Measurements from ENCODE around the gene RPP25. TPM values are rescaled to one million over a fixed set of nuclear protein-coding genes. Genes with fewer than 3 reads are reported as not detected.

Gene RPP25
- total RNA-seq, 2 experiments from 2014 or later = 7.0 to 7.2 TPM

DNA sequence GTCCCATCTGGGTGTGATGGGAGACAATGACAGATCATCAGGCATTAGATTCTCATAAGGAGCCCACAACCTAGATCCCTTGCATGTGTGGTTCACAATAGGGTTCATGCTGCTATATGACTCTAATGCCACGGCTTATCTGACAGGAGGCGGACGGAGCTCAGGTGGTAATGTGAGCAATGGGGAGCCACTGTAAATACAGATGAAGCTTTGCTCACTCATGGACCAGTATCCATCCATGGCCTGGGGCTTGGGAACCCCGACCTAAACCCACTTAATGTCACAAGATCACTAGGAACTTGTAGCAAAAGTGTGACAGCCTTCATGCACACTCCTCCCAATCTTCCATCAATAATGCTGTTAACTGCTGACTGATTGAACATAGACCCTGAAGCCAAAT, 47.9 kb downstream of the RPP25 start:
- no peak overlapping the region for H3K4me3 Mint-ChIP-seq
- DNase-seq = no peak
- H3K27ac Mint-ChIP-seq = no peak overlapping the region
- H3K27me3 Mint-ChIP-seq = no peaks in the 10 kb centered on the region
- CTCF ChIA-PET = interaction anchor here (1.0 to 4.1 kb wide), 3 partner anchors 8 to 127 kb away, joined by 3 to 40 read pairs (median 7); partner anchors contain the start of gene CSK
- ATAC-seq = no peak
- peaks cover 31% of the 10 kb centered on the region for H3K36me3 Mint-ChIP-seq (ENCODE audit: low read depth)
- intact Hi-C loops (cut with micrococcal nuclease) = no loop called here
- TF ChIP-seq, protein P1, sequence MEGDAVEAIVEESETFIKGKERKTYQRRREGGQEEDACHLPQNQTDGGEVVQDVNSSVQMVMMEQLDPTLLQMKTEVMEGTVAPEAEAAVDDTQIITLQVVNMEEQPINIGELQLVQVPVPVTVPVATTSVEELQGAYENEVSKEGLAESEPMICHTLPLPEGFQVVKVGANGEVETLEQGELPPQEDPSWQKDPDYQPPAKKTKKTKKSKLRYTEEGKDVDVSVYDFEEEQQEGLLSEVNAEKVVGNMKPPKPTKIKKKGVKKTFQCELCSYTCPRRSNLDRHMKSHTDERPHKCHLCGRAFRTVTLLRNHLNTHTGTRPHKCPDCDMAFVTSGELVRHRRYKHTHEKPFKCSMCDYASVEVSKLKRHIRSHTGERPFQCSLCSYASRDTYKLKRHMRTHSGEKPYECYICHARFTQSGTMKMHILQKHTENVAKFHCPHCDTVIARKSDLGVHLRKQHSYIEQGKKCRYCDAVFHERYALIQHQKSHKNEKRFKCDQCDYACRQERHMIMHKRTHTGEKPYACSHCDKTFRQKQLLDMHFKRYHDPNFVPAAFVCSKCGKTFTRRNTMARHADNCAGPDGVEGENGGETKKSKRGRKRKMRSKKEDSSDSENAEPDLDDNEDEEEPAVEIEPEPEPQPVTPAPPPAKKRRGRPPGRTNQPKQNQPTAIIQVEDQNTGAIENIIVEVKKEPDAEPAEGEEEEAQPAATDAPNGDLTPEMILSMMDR (IDR thresholded peaks at IDR 0.05) = no peak
- POLR2A ChIA-PET = interaction anchor here (0.9 kb wide), 1 partner anchor 13 kb away, joined by 3 read pairs; no protein-coding TSS in a partner anchor
- no peaks in the 10 kb centered on the region for H3K9me3 Mint-ChIP-seq
- H3K4me1 Mint-ChIP-seq (ENCODE audit: low read depth) = peaks cover 19% of the 10 kb centered on the region

DNA sequence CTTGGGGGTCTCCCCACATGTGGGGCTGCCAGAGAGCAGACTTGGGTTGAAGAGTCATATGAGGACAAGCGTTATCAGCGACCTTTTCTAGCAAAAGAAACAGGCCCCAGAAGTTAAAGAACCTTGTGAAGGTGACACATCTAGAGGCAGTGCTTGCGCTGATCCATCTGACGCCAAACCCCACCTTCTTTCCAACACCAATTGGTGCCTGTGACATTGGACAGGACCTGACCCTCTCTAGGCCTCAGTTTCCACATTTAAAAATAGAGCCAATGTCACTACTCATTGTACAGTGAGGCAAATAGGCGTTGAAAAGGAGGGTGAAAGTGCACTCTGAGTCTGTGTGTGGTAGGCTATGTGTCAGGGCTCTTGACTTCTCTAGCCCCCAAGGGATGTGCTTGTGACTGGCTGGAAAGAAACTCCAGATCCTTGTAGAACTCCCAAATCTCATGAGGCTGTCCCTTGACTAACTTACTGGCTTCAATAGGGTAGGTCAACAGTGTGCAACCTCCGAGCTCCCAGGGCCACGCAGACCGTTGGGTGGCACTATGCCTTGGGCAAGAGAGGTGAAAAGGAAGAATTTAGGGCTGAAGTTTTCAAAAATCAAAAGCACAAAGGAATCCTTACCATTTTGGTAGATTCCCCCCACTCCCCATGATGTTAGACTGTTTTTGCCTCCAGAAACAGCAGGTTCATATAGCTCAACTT, 49.3 kb downstream of the RPP25 start:
- ChIA-PET CTCF (interaction anchor here (0.7 to 2.5 kb wide), 10 partner anchors 11 to 418 kb away, joined by 3 to 18 read pairs (median 4); partner anchors contain the start of gene CSK), POLR2A (interaction anchor here (1.3 to 2.6 kb wide), 2 partner anchors 11 to 63 kb away, joined by 7 to 20 read pairs; no protein-coding TSS in a partner anchor)
- ATAC-seq (peak; percentile 6), DNase-seq (no peak)
- peaks cover 19% of the 10 kb centered on the region for H3K4me1 Mint-ChIP-seq (ENCODE audit: low read depth)
- TF ChIP-seq, protein P1 (IDR thresholded peaks at IDR 0.05) = no peak
- no peaks in the 10 kb centered on the region for H3K27me3 Mint-ChIP-seq
- H3K9me3 Mint-ChIP-seq = no peaks in the 10 kb centered on the region
- H3K4me3 Mint-ChIP-seq = peak overlapping the region; percentile 88
- H3K27ac Mint-ChIP-seq = peak overlapping the region; percentile 89
- intact Hi-C loops (cut with micrococcal nuclease) = no loop called here
- peaks cover 24% of the 10 kb centered on the region for H3K36me3 Mint-ChIP-seq (ENCODE audit: low read depth)

DNA sequence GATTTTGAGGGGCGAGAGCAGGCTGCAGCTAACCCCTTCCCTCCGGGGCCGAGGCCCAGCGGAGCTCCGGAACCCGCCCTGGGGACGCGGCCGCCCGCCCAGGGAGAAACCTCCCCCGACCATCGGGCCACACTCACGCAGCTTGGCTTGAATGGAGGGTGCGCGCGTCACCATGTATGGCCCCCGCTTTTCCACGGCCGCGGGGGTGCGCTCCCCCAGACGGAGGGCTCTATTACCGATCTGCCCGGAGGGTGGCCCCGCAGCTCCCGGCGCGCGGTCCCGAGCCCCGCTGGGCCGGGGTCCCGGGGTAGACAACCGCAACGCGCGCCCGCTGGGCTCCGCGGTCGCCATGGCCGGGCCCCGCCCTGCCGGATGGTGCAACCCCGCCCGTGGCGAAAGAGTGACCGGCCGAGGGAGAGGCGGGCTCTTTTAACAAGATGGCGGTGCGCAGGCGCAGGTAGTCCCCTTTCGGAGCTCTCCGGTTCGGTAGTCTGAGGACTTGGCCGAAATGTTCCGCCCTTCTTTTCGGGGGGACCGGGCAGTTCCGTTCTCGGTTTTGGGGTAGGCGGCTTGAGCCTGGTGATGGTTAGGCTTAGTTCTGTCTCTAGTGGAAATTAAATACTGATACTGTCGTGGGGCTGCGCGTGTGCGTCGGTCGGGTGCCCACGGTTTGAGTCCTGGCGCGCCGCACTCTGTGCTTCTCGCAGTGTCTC, 50.0 kb downstream of the RPP25 start, which contains the start of gene FAM219B:
Gene FAM219B, minus strand, starts transcription at position 402 of the 713 bp plus-strand sequence. Its CDS starts 51 bp downstream, at position 351.
- POLR2A ChIA-PET = interaction anchor here (0.7 to 2.6 kb wide), 8 partner anchors 8 to 103 kb away, joined by 3 to 20 read pairs (median 4); partner anchors contain the start of gene MPI
- ATAC-seq (peak; percentile 89), DNase-seq (peak; percentile 88)
- TF ChIP-seq, protein P1 (IDR thresholded peaks at IDR 0.05) = no peak
- Mint-ChIP-seq H3K4me3 (peak within 1 kb of the TSS; percentile 88), H3K27ac (peak within 1 kb of the TSS; percentile 89), H3K9me3 (no peaks in the 10 kb centered on the region), H3K4me1 (ENCODE audit: low read depth) (peaks cover 26% of the 10 kb centered on the region), H3K36me3 (ENCODE audit: low read depth) (peaks cover 22% of the 10 kb centered on the region), H3K27me3 (no peaks in the 10 kb centered on the region)
- CTCF ChIA-PET = interaction anchor here (0.7 to 2.5 kb wide), 20 partner anchors 10 to 417 kb away, joined by 3 to 18 read pairs (median 3); partner anchors contain the start of genes C15orf39, CSK, MPI and ULK3
- intact Hi-C loops (cut with micrococcal nuclease) = no loop called here

DNA sequence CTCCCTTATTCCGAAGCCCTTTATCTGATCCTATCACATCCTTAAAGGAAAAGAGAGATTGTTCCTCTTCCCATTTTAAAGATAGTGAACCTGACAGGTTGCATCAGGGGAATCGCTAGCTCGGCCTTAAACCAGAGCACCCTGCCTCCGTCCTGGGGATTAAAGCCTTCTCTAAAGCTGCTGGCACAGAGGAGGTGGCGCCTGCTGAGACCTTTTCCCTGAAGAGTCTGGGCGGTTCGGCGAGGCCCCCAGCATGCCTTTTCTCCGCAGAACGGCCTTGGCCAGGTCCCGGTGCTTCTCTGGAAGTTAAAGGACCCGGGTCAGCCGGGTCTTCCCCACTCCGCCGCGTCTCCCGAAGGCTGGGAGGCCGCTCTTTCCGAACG, 50.5 kb downstream of the RPP25 start:
- ATAC-seq (peak; percentile 29), DNase-seq (peak; percentile 46)
- intact Hi-C loops (cut with micrococcal nuclease) = no loop called here
- H3K27me3 Mint-ChIP-seq = no peaks in the 10 kb centered on the region
- POLR2A ChIA-PET = interaction anchor here (0.7 to 2.6 kb wide), 7 partner anchors 9 to 62 kb away, joined by 3 to 20 read pairs (median 4); partner anchors contain the start of gene MPI
- TF ChIP-seq, protein P1 (IDR thresholded peaks at IDR 0.05) = no peak
- peaks cover 26% of the 10 kb centered on the region for H3K4me1 Mint-ChIP-seq (ENCODE audit: low read depth)
- CTCF ChIA-PET = interaction anchor here (0.7 to 2.5 kb wide), 20 partner anchors 10 to 416 kb away, joined by 3 to 18 read pairs (median 3); partner anchors contain the start of genes C15orf39, CSK, MPI and ULK3
- peak overlapping the region; percentile 81 for H3K27ac Mint-ChIP-seq
- no peaks in the 10 kb centered on the region for H3K9me3 Mint-ChIP-seq
- peaks cover 21% of the 10 kb centered on the region for H3K36me3 Mint-ChIP-seq (ENCODE audit: low read depth)
- peak overlapping the region; percentile 88 for H3K4me3 Mint-ChIP-seq

Other genes starting within 250 kb of the RPP25 start
- 1 to 10 TPM; 4.3 to 4.9 TPM for gene CYP1A1, start 231.2 kb downstream of the RPP25 start, total RNA-seq
- not detected for gene CYP1A2, start 207.9 kb downstream of the RPP25 start, total RNA-seq
- gene CSK, start 174.7 kb downstream of the RPP25 start, total RNA-seq = 100 to 1,000 TPM; 254 to 260 TPM
- gene LMAN1L, start 143.9 kb downstream of the RPP25 start, total RNA-seq = under 1 TPM in 1 of 2 experiments, not detected in 1; 0.11 TPM
- gene CPLX3, start 130.1 kb downstream of the RPP25 start, total RNA-seq = under 1 TPM in 1 of 2 experiments, not detected in 1; 0.11 TPM
- 10 to 100 TPM; 45.9 to 49.3 TPM for gene ULK3, start 113.6 kb downstream of the RPP25 start, total RNA-seq
- gene SCAMP2, start 83.4 kb downstream of the RPP25 start, total RNA-seq = 10 to 100 TPM; 57.8 to 58.9 TPM
- 10 to 100 TPM; 67.1 to 74.3 TPM for gene MPI, start 66.7 kb downstream of the RPP25 start, total RNA-seq
- 10 to 100 TPM; 36.5 to 44.7 TPM for gene FAM219B, start 49.9 kb downstream of the RPP25 start, total RNA-seq
- gene COX5A, start 18.7 kb downstream of the RPP25 start, total RNA-seq = 100 to 1,000 TPM; 342 TPM
- 1 to 10 TPM in 1 of 2 experiments, under 1 TPM in 1; 0.65 to 1.1 TPM for gene SCAMP5, start 38.8 kb upstream of the RPP25 start, total RNA-seq
- gene PPCDC, start 66.8 kb upstream of the RPP25 start, total RNA-seq = 10 to 100 TPM; 25.7 to 26.6 TPM
- 10 to 100 TPM; 22.1 to 24.1 TPM for gene C15orf39, start 245.1 kb upstream of the RPP25 start, total RNA-seq

Measured in activated CD8-positive, alpha-beta T cell treated with anti-CD3 and anti-CD28 coated beads for 36 hours (primary cell).